ELF-1 (cell line): ENCODE results near the gene SHD.

Experiments used
- DNase-seq: peaks from one replicate; pipeline ENCODE4 v3.0.0-alpha.2; 2016; ENCODE audit warnings: low read depth, low spot score

SHD gene

GRCh38 chr19:4327252-4327876 lies 48.3 kb downstream of the SHD start:
- DNase-seq, result peak; percentile 94

GRCh38 chr19:4327877-4328242 lies 48.8 kb downstream of the SHD start:
- no peak for DNase-seq

GRCh38 chr19:4328243-4328990 lies 49.4 kb downstream of the SHD start:
- peak; percentile 91 for DNase-seq

GRCh38 chr19:4328991-4329681 lies 50.1 kb downstream of the SHD start:
- peak; percentile 91 for DNase-seq

- no peak for DNase-seq
These were observed 50.8 kb downstream of the SHD start for GRCh38 chr19:4329858-4330257.

GRCh38 chr19:4334929-4335570 lies 56.0 kb downstream of the SHD start:
- DNase-seq, result no peak

- DNase-seq, result peak; percentile 51
These were observed 58.9 kb downstream of the SHD start for GRCh38 chr19:4337906-4338440.

GRCh38 chr19:4338441-4339355 lies 59.6 kb downstream of the SHD start, which contains the start of gene STAP2:
STAP2 (minus strand) TSS chr19:4338827; CDS start chr19:4338753, 74 bp downstream.
- peak; percentile 83 for DNase-seq
